ENCODE results near the gene FAM219B. TPM values are rescaled to one million over a fixed set of nuclear protein-coding genes. Genes with fewer than 3 reads are reported as not detected.
"Not testable (repeated sequence)": the region's sequence is repeated elsewhere in the genome, so short reads cannot be mapped to it uniquely, and the experiment has no call there.

FAM219B gene
- total RNA-seq, 2 donors from 2014 or later: 53.5 to 64.9 TPM

GRCh38 chr15:74887537-74888193 is 19.0 kb downstream of the FAM219B start:
- ATAC-seq; intact Hi-C loops (cut with DNase I, micrococcal nuclease); DNase-seq: not testable (repeated sequence)

DNA sequence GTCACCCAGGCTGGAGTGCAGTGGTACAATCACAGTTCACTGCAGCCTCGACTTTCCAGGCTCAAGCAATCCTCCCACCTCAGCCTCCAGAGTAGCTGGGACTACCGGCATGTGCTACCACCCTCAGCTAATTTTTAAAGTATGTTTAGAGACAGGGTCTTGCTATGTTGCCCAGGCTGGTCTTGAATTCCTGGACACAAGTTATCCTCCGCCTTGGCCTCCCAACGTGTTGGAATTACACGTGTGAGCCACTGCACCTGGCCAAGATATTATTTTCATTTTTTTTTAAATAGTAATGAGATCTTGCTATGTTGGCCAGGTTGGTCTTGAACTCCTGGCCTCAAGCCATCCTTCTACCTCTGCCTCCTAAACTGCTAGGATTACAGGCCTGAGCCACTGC is 21.2 kb downstream of the FAM219B start:
- intact Hi-C loops (cut with DNase I, micrococcal nuclease): no loop called here
- no peak for DNase-seq
- no peak for ATAC-seq

DNA sequence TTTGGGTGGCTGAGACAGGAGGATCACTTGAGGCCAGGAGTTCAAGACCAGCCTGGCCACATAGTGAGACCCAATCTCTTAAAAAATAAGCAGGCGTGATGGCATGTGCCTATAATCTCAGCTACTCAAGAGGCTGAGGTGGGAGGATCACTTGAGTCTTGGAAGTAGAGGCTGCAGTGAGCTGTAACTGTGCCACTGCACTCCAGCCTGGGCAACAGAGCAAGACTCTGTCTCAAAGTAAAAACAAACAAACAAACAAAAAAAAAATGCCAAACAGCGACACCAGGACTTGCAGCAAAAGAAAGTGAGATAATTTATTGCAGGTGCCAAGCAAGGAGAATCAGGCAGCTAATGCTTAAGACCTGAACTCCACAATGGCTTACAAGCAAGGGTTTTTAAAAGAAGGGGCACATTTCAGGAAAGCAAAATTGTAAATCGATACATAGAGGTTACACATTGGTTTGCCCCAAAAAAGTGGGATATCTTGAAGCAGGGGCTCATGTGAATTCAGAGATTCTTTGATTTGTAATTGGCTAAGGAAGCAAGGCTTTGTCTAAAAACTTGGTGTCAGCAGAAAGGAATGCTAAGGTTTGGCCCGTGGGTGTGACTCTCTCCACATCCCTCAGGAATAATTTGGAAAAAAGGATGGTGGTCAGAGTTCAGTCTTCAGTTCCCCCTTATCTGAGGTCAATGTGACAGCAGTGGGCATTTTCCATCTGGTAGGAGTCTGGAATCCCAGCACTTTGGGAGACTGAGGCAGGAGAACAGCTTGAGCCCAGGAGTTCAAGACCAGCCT is 22.0 kb downstream of the FAM219B start:
- ATAC-seq (no peak), DNase-seq (no peak)
- intact Hi-C loops (cut with DNase I, micrococcal nuclease): no loop called here

DNA sequence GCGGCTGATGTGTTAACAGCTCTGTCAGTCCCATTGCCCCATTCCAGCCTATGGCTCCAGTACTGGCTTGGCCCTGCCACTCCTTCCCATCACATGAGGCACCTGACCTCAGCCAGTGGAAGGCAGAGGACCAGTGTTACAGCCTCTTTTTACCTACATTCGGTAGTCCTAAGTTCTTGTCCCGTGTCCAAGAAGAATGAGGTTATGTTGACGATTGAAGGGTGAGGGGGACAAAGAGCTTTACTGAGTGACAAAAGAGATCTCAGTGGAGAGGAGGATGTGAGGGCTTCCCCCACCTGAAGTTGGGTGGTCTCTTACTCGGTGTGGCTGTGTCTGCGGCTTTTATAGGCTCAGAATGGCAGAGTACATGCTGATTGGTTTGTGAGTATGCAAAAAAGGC is 24.1 kb downstream of the FAM219B start:
- intact Hi-C loops (cut with DNase I, micrococcal nuclease): no loop called here
- no peak for ATAC-seq
- DNase-seq: no peak

GRCh38 chr15:74878273-74878672 is 28.4 kb downstream of the FAM219B start:
- intact Hi-C loops (cut with DNase I, micrococcal nuclease): no loop called here
- no peak for ATAC-seq
- no peak for DNase-seq

DNA sequence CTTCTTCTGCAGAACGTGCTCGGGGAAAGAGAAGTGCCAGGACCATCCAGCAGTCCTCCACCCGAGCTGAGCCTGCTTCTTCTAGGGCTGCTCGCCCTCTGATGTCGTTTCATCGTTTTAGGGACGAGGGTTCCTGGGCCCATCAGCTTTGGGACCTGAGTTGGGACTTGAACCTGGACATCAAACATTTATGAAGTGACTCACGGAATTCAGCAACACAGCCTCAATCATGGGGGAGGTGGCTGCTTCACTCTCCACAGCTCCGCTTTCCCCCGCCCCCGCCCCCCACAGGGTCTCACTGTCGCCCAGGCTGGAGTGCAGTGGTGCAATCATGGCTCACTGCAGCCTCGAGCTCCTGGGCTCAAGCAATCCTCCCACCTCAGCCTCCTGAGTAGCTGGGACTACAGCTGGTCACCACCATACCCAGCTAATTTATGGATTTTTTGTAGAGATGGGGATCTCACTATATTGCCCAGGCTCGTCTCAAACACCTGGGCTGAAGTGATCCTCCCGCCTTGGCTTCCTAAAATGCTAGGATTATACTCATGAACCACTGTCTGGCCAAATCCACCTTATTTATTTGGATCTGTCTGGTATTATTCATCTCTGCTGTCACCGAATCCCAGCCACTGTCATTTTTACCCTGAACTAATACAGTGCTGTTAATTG is 32.8 kb downstream of the FAM219B start:
- DNase-seq: peak in 1 of 2 donors; percentile 56
- intact Hi-C loops (cut with DNase I, micrococcal nuclease): no loop called here
- no peak for ATAC-seq

DNA sequence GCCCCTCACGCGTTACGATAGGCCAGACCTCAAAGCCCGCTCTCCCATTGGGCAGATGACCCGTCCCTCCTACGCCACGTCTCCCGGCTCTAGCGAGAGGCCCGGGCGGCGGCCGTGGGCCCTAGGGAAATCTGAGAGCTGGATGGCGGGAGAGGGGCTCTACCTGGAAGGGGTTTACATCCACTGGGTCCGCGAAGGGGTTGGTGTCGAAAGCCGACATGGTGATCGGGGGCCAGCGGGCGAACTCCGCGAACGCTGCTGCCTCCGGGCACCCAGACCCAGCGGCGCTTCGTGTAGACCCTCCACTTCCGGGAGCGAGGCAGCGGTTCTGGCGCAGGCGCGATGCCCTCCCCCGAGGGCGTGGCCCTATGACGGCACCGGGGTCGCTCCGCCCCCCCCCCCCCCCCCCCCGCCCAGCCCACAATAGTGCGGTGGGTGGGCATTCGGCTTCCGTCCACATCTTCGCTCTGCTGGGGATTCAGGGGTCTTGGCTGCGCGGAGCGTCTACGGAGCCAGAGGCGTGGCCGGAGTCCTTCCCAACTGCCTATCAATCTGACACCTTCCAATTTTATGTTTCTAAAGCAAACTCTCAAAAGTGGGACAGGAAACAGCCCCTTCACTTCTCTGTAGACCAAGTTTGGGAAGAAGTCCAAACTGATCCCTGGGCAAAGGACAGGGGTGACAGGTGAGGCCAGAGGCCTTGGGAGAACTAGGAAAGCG is 33.5 kb downstream of the FAM219B start, which contains the start of gene SCAMP2:
TSS of gene SCAMP2 (minus strand) at position 330 of the 720 bp plus-strand sequence. CDS start at position 220, 110 bp downstream.
- ATAC-seq: peak; percentile 77
- peak; percentile 95 to 98 for DNase-seq
- intact Hi-C loops (cut with DNase I, micrococcal nuclease): no loop called here

GRCh38 chr15:74872702-74873035 is 34.0 kb downstream of the FAM219B start:
- intact Hi-C loops (cut with DNase I, micrococcal nuclease): no loop called here

GRCh38 chr15:74870436-74871215 is 36.0 kb downstream of the FAM219B start:
- no peak for ATAC-seq
- intact Hi-C loops (cut with DNase I, micrococcal nuclease): no loop called here
- no peak for DNase-seq

More at GRCh38 chr15:74872702-74873035, 34.0 kb downstream of the FAM219B start:
- ATAC-seq (no peak), DNase-seq (no peak)

- peak; percentile 59 for ATAC-seq
- intact Hi-C loops (cut with DNase I, micrococcal nuclease): no loop called here
- peak; percentile 72 to 87 for DNase-seq
Observed at GRCh38 chr15:74869726-74870407, 36.8 kb downstream of the FAM219B start.

GRCh38 chr15:74869372-74869725 is 37.3 kb downstream of the FAM219B start:
- ATAC-seq: no peak
- no peak for DNase-seq
- intact Hi-C loops (cut with DNase I, micrococcal nuclease): no loop called here

DNA sequence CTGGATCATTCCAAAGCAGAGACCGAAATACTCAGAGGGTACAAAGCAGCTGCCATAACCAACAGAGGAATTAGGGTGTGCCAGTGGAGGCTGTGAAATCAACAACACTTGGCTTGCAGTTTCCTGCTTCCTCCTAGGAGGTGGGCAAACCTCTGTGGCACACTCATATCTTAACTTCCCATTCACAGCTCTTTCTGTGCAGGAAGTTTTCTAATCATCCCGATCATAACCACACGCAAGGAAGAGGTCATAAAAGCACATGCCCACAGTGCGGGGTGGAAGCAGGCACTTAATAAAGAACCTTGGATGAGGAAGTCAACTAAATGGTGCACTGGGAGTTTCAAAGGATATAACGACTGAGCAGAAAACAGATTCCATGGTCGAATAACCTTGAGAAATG is 38.6 kb downstream of the FAM219B start:
- ATAC-seq (peak; percentile 42), DNase-seq (peak; percentile 36 to 74)
- intact Hi-C loops (cut with DNase I, micrococcal nuclease): no loop called here

- ATAC-seq: no peak
- DNase-seq: no peak
- intact Hi-C loops (cut with DNase I, micrococcal nuclease): no loop called here
Observed at GRCh38 chr15:74867466-74868038, 39.1 kb downstream of the FAM219B start.

DNA sequence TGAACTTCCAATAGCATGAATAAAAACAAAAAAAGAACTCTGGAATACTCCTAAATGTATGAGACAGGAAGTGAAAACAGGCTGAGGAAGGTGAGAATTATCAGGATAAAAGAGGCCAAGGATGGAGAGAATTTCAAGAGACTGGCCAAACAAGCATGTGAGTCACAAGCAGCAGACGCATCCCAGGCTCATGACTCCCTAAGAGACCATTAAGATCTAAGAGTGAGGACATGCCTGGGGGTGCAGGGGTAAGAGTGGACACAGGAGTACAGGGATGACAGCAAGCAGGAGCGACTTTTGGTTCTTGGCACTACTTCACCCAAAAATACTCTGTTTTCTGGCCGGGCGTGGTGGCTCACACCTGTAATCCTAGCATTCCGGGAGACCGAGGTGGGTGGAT is 40.6 kb downstream of the FAM219B start:
- no peak for DNase-seq
- intact Hi-C loops (cut with DNase I, micrococcal nuclease): no loop called here
- no peak for ATAC-seq

- ATAC-seq (no peak), DNase-seq (no peak)
- intact Hi-C loops (cut with DNase I, micrococcal nuclease): no loop called here
Observed at GRCh38 chr15:74865316-74865715, 41.3 kb downstream of the FAM219B start.

- DNase-seq (no peak), ATAC-seq (peak; percentile 36)
- intact Hi-C loops (cut with DNase I, micrococcal nuclease): no loop called here
Observed at GRCh38 chr15:74864296-74864695, 42.4 kb downstream of the FAM219B start.

- intact Hi-C loops (cut with DNase I, micrococcal nuclease): no loop called here
- peak; percentile 13 for ATAC-seq
- DNase-seq: no peak
Observed at GRCh38 chr15:74863239-74864056, 43.2 kb downstream of the FAM219B start.
